Measurements from ENCODE around the gene H1-8.
"Not testable (repeated sequence)": the region's sequence is repeated elsewhere in the genome, so short reads cannot be mapped to it uniquely, and the experiment has no call there.

The H1-8 gene

DNA sequence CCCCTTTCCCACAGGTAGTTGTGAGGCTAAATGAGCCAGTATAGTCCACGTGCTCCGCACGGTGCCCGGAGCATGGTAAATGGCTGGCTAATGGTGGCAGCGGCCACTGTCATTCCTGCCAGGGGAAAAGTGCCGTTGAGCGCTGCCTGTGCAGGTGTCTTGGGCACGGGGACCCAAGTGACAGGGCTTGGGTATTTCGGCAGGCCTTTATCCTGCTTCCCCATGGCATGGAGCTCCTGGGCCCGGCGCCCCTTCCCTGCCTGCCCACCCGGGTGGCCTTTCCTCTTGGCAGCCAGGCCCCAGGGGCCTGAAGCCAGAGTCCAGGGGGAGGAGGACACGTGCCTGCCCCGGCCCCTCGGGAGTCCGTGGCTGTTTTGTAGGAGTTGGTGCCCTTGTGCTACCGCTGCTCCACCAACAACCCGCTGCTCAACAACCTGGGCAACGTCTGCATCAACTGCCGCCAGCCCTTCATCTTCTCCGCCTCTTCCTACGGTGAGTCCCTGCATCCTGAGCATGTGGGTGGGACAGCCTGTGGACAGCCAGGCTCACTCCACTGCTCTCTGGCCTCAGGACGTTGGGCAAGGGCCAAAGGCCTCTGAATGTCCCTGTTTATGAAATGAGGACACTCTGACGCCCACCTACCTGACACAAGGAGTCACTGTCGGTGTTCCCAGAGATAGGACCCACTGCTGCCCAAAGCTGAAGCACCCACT is 27.7 kb upstream of the H1-8 start:
- DNase-seq, result not testable (repeated sequence)

DNA sequence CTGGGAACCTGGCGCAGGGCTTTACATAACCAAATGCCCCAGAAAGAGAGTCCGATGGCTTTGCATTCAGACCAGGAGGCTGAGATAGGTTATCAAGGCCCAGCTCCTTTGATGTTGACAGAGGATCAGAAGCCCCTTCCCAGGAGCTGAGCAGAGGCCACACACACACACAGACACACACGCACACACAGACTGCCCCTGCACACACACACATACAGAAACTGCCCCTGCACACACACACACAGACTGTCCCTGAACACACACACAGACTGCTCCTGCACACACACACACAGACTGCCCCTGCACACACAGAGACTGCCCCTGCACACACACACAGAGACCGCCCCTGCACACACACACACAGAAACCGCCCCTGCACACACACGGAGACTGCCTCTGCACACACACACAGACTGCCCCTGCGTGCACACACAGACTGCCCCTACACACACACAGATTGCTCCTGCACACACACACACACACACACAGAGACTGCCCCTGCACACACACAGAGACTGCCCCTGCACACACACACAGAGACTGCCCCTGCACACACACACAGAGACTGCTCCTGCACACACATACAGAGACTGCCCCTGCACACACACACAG is 27.0 kb upstream of the H1-8 start:
- DNase-seq, result not testable (repeated sequence)

DNA sequence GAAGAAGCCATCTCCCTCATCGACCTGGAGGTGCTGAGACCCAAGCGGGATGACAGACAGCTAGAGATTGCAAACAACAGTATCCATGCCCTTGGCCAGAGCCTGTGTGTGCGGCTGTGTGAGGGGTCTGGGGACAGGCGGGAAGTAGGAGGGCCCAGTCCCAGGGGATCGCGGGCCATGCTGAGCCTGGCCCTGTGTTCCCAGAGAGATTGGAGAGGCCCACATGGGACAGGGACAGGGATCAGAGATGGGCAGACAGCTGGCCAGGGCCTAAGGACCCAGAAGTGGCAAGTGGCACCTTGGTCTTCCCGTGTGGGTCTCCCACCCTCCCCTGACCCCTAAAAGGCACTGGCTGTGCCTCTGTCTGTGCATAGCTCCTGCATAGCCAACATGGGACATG is 25.5 kb upstream of the H1-8 start:
- DNase-seq, result no peak

DNA sequence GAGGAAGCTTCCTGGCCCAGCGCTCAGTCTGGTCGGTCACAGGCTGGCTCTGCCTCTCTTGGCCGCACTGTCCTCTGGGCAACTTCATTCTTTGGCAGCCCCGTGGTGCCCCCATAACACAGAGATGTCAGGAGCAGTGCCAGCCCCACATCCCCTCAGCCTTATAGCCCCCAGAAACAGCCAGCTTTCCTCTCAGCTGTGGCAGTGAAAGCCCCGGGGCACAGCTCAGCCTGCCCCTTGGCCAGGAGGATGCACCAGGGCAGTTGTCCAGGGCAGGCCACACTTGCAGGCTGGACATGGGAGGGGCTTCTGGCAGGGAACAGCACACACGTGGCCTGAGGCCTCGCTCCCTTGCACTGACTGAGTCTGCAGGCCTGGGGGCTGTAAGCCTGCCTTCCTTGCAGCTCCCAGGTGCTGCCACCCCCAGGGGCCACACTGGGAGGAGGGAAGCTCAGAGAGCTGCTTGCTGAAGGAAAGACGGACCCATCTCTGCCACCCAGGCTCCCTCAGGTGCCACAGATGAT is 24.9 kb upstream of the H1-8 start:
- DNase-seq, result no peak

DNA sequence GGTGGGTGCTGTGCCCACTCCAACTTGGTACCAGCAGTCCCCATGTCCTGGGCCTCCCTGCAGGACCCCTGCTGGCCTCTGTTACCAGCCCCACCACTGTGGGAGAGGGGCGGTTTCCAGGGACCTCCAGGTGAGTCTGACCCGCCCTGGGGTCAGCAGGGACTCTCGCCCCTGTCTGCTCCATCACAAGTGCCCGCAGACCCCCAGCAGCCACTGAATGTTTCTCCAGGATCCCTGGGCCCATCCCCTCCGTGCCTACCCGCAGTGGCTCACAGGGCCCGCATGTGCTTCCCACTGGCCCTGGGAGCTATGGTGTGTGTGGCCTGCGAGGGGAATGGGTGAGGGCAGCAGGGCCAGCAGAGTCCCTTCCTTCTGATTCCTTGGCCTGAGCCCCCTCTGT is 24.4 kb upstream of the H1-8 start:
- DNase-seq, result no peak

DNA sequence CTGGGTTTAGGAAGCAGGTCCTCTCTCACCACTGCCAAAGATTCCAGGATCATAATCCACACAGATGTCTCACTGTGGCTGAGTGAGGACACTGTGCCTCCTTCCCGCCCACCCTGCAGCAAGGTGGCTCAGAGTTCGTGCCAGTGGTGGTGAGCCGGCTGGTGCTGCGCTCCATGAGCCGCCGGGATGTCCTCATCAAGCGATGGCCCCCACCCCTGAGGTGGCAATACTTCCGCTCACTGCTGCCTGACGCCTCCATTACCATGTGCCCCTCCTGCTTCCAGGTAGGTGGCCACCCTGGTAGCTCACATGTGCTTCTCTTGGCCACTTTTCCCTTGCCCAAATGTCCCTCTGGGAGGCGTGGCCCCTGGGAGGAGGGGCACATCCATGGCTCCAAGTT is 23.5 kb upstream of the H1-8 start:
- DNase-seq, result no peak

DNA sequence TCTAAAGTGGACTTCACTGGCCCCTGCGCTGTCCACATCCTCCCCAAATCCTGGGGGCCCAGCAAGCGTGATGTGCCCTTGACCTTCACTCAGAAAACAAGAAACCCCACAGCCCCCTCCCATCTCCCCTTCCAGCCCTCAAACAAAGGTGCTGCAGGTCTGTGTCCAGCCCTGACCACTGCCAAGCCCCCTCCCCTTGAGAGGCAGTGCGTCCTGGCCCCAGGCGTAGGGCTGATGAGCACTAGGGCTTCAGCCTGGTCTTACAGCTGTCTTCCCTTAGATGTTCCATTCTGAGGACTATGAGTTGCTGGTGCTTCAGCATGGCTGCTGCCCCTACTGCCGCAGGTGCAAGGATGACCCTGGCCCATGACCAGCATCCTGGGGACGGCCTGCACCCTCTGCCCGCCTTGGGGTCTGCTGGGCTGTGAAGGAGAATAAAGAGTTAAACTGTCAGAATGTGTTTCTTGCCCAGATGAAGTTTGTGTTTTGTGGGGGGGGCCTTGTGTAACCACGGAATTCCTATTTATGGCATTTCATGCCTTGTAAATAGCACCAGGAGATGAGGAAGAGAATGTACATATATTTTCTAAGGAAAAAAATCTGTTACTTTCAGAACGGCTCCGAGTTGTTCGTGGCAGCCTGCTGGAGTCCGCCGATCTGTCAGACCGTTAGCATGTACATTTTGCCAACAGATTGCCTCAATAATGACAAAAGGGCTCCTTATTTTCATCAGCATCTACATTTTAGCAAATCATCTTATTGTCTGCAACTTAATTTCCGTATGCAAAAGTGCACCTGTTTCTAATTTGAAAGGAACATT is 22.9 kb upstream of the H1-8 start:
- DNase-seq, result no peak

DNA sequence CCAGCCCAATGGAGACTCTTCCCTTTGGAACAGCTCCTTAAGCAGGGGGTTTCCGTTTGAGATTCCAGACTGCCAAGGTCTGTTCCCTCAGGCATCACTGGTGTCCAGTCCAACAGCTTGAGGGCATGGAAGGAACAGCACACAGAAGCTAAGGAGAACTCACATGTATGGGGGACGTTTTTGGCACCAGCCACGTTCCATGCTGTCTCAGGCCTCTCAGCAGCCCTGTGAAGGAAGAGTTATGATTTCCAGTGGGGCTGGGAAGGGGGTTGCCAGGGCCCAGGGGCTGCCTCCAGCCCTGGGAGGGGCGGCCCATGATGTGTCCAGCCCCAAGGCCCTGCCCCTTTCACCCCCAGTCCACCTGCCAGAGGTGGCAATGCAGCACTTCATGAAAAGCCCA is 22.0 kb upstream of the H1-8 start:
- no peak for DNase-seq

DNA sequence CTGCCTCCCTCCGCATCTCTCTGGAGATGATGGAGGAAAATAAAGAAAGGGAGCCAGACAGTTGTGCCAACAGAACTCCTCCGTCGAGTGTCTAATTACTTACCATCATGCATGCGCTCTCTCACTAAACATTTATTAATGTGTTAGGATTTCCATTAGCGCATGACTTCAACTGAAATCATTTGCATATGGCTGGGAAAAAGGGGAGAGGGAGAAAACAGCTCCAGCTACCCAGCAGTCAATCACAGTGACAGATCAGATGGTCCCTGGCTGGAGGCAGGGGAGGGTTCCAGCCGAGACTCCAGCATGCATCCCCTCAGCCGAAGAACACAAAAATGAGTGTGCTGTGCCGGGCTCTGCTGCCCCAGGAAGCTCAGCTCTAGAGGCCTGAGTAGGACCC is 21.4 kb upstream of the H1-8 start:
- no peak for DNase-seq

DNA sequence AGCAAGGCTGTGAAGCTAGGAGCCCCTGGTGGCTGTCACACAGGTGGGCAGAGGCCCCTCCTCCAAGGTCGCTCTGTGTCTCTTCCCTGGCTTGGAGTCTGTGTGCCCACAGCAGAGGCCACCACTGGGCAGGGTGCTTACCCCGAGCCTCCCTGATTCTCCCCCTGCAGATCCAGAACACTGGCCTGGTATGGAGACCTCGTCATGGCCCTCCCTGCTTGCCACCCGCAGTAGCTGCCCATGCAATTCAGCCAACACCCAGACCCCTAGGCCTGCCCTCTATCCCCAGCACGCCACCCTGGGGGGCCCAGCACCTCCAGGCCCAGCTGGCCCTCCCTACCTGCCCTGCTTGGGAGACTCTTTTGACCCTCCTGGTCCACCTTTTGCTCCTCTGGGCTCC is 20.0 kb upstream of the H1-8 start:
- no peak for DNase-seq

DNA sequence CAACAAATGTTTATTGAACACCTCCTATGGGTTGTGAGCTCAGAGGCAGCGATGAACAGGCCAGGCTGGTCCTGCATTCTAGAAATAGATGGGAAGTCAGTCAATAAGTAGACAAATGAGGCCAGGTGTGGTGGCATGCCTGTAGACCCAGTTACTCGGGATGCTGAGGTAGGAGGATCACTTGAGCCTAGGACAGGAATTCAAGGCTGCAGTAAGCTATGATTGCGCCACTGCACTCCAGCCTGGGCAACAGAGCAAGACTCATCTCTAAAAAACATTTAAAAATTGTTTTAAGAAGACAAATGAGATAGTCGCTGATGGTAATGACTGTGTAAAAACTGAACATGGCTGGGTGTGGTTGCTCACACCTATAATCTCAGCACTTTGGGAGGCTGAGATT is 18.9 kb upstream of the H1-8 start:
- DNase-seq, result no peak

DNA sequence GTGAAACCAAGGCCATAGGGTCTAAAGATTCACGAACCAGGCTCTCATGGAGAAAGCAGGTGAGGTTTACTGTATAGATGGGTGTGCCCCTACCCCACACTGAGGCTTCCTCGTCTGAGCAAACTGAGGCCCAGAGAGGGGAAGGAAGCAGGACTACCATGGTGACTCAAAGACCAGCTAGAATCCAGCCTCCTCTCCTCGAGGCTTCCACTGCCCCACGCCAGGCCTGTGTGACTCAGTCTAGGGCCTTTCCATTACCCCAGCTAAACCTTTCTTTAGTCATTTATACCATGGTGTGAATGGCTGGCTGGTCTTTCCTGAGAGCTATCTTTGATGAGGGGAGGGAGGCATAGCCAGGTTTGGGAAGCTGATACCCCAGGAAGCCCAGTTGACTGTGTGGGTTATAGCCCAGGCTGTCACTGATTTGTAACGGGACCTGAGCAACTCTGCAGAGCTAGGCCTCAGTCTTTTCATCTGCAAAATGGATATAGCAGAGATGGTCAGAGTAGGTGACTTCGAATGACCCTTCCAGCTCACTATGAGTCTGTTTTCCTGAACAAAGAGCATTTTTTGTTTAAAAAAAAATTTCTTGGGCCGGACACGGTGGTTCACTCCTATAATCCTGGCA is 17.5 kb upstream of the H1-8 start:
- peak in 1 of 2 donors; percentile 68 for DNase-seq

DNA sequence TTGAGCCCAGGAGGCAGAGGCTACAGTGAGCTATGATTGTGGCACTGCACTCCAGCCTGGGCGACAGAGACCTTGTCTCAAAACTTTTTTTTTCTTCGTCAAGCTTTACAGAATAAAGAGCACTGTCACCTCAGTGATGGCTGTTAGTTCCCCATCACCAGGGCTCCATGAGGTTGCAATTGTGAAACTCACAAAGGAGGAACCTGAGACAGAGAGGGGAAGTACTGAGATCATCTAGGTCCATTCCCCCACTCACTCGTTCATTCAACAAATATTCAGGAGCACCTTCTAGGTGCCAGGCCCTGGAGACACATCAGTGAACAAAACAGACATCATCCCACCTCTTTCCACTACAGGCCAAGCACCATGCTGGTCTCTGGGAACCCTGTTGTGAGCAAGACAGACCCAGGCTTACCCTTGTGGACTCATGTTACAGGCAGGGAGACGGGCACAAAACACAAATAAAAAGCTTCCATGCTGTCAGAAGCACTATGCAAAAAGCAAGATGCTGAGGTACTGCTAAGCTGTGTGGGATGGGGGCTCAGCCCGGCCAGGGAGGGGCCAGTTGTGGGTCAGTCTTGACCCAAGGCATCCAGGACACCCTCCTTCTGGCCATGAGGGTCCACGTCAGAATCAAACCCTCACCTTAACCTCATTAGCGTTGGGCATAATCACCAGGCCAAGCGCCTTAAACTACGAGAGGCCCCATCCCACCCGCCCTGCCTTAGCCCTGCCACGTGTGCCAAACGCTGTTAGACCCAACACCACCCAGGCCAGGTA is 16.7 kb upstream of the H1-8 start:
- peak; percentile 30 to 71 for DNase-seq

DNA sequence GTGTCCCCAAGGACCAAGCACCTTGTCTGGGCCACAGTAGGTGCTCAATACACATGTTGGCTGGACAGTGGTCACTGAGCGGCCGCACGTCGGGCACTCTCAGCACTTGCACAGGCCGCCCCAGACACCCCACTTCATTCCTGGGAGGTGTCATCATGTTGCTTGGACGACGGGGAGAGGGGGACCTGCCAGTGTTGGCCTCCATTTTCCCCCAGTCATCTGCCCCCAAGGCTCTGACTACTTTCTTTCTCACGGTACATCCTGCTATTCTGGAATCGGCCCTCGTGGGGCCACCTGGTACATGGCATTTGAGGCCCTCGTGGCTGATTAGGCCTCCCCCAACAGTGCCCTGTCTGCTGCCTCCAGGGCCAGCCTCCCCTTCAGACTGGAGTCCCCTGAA is 15.7 kb upstream of the H1-8 start:
- DNase-seq, result no peak

DNA sequence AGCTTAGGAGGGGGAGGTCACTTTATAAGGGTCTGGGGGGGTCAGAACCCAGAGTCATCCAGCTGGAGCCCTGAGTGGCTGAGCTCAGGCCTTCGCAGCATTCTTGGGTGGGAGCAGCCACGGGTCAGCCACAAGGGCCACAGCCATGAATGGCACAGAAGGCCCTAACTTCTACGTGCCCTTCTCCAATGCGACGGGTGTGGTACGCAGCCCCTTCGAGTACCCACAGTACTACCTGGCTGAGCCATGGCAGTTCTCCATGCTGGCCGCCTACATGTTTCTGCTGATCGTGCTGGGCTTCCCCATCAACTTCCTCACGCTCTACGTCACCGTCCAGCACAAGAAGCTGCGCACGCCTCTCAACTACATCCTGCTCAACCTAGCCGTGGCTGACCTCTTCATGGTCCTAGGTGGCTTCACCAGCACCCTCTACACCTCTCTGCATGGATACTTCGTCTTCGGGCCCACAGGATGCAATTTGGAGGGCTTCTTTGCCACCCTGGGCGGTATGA is 14.3 kb upstream of the H1-8 start, which contains the start of gene RHO:
TSS of gene RHO (plus strand) at position 51 of the 512 bp plus-strand sequence. CDS start at position 146, 95 bp downstream.
- no peak for DNase-seq

DNA sequence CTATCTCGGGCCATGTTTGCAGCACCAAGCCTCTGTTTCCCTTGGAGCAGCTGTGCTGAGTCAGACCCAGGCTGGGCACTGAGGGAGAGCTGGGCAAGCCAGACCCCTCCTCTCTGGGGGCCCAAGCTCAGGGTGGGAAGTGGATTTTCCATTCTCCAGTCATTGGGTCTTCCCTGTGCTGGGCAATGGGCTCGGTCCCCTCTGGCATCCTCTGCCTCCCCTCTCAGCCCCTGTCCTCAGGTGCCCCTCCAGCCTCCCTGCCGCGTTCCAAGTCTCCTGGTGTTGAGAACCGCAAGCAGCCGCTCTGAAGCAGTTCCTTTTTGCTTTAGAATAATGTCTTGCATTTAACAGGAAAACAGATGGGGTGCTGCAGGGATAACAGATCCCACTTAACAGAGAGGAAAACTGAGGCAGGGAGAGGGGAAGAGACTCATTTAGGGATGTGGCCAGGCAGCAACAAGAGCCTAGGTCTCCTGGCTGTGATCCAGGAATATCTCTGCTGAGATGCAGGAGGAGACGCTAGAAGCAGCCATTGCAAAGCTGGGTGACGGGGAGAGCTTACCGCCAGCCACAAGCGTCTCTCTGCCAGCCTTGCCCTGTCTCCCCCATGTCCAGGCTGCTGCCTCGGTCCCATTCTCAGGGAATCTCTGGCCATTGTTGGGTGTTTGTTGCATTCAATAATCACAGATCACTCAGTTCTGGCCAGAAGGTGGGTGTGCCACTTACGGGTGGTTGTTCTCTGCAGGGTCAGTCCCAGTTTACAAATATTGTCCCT is 13.4 kb upstream of the H1-8 start:
- DNase-seq, result no peak

DNA sequence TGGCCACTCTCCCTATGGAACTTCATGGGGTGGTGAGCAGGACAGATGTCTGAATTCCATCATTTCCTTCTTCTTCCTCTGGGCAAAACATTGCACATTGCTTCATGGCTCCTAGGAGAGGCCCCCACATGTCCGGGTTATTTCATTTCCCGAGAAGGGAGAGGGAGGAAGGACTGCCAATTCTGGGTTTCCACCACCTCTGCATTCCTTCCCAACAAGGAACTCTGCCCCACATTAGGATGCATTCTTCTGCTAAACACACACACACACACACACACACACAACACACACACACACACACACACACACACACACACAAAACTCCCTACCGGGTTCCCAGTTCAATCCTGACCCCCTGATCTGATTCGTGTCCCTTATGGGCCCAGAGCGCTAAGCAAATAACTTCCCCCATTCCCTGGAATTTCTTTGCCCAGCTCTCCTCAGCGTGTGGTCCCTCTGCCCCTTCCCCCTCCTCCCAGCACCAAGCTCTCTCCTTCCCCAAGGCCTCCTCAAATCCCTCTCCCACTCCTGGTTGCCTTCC is 12.7 kb upstream of the H1-8 start:
- no peak for DNase-seq

DNA sequence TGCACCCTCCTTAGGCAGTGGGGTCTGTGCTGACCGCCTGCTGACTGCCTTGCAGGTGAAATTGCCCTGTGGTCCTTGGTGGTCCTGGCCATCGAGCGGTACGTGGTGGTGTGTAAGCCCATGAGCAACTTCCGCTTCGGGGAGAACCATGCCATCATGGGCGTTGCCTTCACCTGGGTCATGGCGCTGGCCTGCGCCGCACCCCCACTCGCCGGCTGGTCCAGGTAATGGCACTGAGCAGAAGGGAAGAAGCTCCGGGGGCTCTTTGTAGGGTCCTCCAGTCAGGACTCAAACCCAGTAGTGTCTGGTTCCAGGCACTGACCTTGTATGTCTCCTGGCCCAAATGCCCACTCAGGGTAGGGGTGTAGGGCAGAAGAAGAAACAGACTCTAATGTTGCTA is 12.2 kb upstream of the H1-8 start:
- no peak for DNase-seq

DNA sequence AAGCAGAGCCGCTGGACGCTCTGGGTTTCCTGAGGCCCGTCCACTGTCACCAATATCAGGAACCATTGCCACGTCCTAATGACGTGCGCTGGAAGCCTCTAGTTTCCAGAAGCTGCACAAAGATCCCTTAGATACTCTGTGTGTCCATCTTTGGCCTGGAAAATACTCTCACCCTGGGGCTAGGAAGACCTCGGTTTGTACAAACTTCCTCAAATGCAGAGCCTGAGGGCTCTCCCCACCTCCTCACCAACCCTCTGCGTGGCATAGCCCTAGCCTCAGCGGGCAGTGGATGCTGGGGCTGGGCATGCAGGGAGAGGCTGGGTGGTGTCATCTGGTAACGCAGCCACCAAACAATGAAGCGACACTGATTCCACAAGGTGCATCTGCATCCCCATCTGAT is 11.3 kb upstream of the H1-8 start:
- no peak for DNase-seq

DNA sequence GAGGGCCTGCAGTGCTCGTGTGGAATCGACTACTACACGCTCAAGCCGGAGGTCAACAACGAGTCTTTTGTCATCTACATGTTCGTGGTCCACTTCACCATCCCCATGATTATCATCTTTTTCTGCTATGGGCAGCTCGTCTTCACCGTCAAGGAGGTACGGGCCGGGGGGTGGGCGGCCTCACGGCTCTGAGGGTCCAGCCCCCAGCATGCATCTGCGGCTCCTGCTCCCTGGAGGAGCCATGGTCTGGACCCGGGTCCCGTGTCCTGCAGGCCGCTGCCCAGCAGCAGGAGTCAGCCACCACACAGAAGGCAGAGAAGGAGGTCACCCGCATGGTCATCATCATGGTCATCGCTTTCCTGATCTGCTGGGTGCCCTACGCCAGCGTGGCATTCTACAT is 10.7 kb upstream of the H1-8 start:
- DNase-seq, result no peak

DNA sequence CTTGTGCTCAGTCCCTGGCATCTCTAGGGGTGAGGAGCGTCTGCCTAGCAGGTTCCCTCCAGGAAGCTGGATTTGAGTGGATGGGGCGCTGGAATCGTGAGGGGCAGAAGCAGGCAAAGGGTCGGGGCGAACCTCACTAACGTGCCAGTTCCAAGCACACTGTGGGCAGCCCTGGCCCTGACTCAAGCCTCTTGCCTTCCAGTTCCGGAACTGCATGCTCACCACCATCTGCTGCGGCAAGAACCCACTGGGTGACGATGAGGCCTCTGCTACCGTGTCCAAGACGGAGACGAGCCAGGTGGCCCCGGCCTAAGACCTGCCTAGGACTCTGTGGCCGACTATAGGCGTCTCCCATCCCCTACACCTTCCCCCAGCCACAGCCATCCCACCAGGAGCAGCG is 9.6 kb upstream of the H1-8 start:
- no peak for DNase-seq

Measured in CD4-positive, alpha-beta T cell treated with Interleukin-4 for 1 hour (primary cell).